22Rv1 (cell line): Measurements from ENCODE around the gene TEAD3.

Experiments used
- CTCF ChIP-seq: fragments of 450-650 bp; IDR thresholded peaks from 2 replicates; pipeline ENCODE4 v1.5.1; 2017; ENCODE audit warnings: mild to moderate bottlenecking
- ZFX ChIP-seq: fragments of 450-650 bp; IDR thresholded peaks from 2 replicates; pipeline ENCODE4 v1.6.1; 2017; ENCODE audit warnings: antibody characterized with exemption, borderline replicate concordance

- no peak for TF ChIP-seq CTCF
- TF ChIP-seq ZFX: no peak
Observed at GRCh38 chr6:35492258-35492973, 4.5 kb downstream of the TEAD3 start.
